HL-60 (cell line): ENCODE results near the gene SDCBP2.

Experiments
- DNase-seq, 2 experiments: peaks; one replicate each; pipeline ENCODE4 v3.0.0-alpha.2; 2010 to 2020; ENCODE audit warnings: low read depth in 1 of 2, low spot score in 1 of 2
- H3K27ac ChIP-seq: fragments of 250-450 bp; sonication (Bioruptor Pico); replicated peaks from 2 replicates; pipeline ENCODE4 v1.5.1; 2020; ENCODE audit warnings: mild to moderate bottlenecking, moderate library complexity
- H3K27me3 ChIP-seq: fragments of 250-450 bp; sonication (Bioruptor Pico); 2 replicates; pipeline ENCODE4 v1.5.1; 2021; ENCODE audit warnings: mild to moderate bottlenecking, moderate library complexity; ENCODE audit not compliant: insufficient read depth, poor library complexity, severe bottlenecking
- H3K4me3 ChIP-seq: replicated peaks from 2 replicates; pipeline ENCODE4 v1.5.1; 2011; ENCODE audit warnings: mild to moderate bottlenecking, control low read depth, low read length; ENCODE audit not compliant: insufficient read depth
- GABPA ChIP-seq: IDR thresholded peaks from 2 replicates; pipeline ENCODE4 v1.6.1; 2012; ENCODE audit warnings: low read depth
- POLR2AphosphoS5 ChIP-seq: IDR thresholded peaks from 2 replicates; pipeline ENCODE4 v1.6.1; 2012; ENCODE audit warnings: low read depth
- SPI1 ChIP-seq: IDR thresholded peaks from 2 replicates; pipeline ENCODE4 v1.6.1; 2012; ENCODE audit warnings: low read depth, mild to moderate bottlenecking, borderline replicate concordance
- TF ChIP-seq, protein P1 (sequence below): IDR thresholded peaks from one replicate; pipeline ENCODE4 v1.5.1; 2011; ENCODE audit warnings: low read length, control low read depth, inconsistent platforms; ENCODE audit not compliant: insufficient read depth
- TF ChIP-seq, protein P2 (sequence below): IDR thresholded peaks from 2 replicates; pipeline ENCODE4 v1.6.1; 2012; ENCODE audit warnings: low read depth; ENCODE audit not compliant: insufficient replicate concordance

SDCBP2 gene

DNA sequence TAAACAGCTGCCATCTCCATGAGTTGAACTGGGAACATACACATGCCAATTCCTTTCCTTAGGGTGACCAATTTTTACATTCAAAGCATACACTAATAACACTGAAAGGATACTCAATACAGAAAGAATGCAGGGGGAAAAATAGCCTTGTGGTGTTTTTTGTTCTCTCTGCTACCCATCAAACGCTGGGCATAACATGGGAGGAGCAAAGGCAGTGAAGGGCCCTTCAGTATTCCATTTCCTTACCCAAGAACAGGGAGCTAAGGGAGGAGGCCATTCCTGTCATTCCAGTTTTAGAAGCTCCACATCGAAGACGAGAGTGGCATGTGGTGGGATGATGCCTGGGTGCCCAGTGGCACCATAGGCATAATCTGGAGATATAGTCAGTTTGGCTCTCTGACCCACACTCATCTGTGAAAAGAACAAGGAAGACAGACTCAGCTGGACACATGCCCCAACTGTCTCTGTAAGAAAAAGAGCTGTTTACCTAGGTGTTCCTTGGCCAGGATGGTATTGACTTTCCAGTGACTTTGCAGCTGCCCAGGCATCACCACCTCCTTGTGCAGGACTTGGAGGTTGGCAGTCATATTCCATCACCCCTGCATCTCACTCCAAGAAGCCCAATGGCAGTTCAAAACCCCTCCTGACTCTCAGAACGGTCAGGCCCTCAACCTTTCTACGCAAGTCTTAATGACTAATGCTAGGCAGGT is 43.0 kb upstream of the SDCBP2 start:
- no peak for DNase-seq
- no peaks in the 10 kb centered on the region for H3K27me3 ChIP-seq
- H3K27ac ChIP-seq = no peak overlapping the region
- no peak for TF ChIP-seq POLR2AphosphoS5
- TF ChIP-seq, protein P1, sequence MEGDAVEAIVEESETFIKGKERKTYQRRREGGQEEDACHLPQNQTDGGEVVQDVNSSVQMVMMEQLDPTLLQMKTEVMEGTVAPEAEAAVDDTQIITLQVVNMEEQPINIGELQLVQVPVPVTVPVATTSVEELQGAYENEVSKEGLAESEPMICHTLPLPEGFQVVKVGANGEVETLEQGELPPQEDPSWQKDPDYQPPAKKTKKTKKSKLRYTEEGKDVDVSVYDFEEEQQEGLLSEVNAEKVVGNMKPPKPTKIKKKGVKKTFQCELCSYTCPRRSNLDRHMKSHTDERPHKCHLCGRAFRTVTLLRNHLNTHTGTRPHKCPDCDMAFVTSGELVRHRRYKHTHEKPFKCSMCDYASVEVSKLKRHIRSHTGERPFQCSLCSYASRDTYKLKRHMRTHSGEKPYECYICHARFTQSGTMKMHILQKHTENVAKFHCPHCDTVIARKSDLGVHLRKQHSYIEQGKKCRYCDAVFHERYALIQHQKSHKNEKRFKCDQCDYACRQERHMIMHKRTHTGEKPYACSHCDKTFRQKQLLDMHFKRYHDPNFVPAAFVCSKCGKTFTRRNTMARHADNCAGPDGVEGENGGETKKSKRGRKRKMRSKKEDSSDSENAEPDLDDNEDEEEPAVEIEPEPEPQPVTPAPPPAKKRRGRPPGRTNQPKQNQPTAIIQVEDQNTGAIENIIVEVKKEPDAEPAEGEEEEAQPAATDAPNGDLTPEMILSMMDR = no peak
- no peak for TF ChIP-seq GABPA
- TF ChIP-seq SPI1 = no peak
- TF ChIP-seq, protein P2, sequence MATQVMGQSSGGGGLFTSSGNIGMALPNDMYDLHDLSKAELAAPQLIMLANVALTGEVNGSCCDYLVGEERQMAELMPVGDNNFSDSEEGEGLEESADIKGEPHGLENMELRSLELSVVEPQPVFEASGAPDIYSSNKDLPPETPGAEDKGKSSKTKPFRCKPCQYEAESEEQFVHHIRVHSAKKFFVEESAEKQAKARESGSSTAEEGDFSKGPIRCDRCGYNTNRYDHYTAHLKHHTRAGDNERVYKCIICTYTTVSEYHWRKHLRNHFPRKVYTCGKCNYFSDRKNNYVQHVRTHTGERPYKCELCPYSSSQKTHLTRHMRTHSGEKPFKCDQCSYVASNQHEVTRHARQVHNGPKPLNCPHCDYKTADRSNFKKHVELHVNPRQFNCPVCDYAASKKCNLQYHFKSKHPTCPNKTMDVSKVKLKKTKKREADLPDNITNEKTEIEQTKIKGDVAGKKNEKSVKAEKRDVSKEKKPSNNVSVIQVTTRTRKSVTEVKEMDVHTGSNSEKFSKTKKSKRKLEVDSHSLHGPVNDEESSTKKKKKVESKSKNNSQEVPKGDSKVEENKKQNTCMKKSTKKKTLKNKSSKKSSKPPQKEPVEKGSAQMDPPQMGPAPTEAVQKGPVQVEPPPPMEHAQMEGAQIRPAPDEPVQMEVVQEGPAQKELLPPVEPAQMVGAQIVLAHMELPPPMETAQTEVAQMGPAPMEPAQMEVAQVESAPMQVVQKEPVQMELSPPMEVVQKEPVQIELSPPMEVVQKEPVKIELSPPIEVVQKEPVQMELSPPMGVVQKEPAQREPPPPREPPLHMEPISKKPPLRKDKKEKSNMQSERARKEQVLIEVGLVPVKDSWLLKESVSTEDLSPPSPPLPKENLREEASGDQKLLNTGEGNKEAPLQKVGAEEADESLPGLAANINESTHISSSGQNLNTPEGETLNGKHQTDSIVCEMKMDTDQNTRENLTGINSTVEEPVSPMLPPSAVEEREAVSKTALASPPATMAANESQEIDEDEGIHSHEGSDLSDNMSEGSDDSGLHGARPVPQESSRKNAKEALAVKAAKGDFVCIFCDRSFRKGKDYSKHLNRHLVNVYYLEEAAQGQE = no peak
- no peak overlapping the region for H3K4me3 ChIP-seq

DNA sequence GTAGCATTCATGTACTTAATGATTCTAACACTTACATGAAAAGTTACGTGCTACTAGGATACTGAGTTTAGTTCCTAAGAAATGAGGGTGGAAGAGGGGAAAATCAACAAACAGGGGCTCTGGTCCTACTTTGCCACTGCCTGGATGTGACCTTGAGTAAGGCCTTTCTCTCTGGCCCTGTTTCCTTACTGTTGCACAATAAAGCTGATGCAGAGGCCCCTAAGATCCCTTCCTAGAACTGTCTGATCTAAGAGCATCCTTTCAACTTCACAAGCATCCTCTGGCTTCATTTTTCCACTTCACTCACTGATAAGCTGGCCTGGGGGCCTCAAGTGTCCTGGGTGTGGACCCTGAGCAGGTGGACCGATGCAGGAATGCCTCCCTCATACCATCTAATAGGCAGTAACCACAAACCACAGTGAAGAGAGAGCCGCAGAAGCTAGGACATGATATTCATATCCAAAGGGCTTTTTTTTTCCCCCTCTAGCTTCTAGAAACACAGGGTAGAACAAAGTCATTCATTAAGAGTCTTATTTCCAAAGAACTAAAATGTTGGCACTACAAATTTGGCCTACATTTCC is 42.4 kb upstream of the SDCBP2 start:
- DNase-seq = no peak

DNA sequence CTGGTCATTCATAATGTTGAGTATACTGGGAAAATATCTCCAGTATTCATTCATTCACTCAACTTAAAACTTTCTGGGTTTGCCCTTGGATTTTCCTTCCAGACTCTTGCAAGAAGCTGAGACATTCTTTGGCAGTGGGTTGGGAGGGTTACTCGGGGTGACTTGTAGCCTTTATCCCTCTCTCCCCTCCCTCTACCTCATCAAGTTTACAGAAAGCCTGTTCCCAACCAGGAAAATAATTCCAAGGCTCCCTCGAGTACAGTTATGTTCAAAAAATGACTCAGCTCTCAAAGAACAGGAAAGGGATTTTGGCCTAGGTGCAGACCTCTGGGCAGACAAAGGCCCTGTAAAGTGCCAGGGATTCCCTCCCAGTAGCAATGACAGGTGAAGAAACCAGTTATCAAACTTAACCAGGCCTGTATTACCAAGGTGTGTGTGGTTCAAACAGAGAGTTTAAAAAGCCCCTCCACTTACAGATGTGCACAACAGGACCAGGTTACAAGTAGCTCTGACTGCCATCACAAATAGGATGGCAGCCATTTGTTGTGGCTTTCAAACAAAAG is 41.7 kb upstream of the SDCBP2 start:
- no peak overlapping the region for H3K4me3 ChIP-seq
- TF ChIP-seq POLR2AphosphoS5 (no peak), SPI1 (no peak), GABPA (no peak)
- TF ChIP-seq, protein P2 = no peak
- TF ChIP-seq, protein P1 = no peak
- no peak for DNase-seq
- no peak overlapping the region for H3K27ac ChIP-seq
- H3K27me3 ChIP-seq = no peaks in the 10 kb centered on the region

More for the DNA sequence above, 42.4 kb upstream of the SDCBP2 start:
- H3K27ac ChIP-seq = no peak overlapping the region
- no peaks in the 10 kb centered on the region for H3K27me3 ChIP-seq
- H3K4me3 ChIP-seq = no peak overlapping the region
- TF ChIP-seq GABPA (no peak), SPI1 (no peak), POLR2AphosphoS5 (no peak)
- TF ChIP-seq, protein P1 = no peak
- TF ChIP-seq, protein P2 = no peak
